Measurements from ENCODE around the gene DCP2.
"Not testable (repeated sequence)": the region's sequence is repeated elsewhere in the genome, so short reads cannot be mapped to it uniquely, and the experiment has no call there.

The DCP2 gene

GRCh38 chr5:112976432-112977309, at the start of gene DCP2:
TSS of gene DCP2 (plus strand) at chr5:112976798. CDS start at chr5:112976934, 136 bp downstream.
- peak within 1 kb of the TSS; percentile 96 for H3K4me3 ChIP-seq (ENCODE audit: low read depth, low read length)
- DNase-seq (ENCODE audit: low read depth) = peak; percentile 98

- no peak overlapping the region for H3K4me3 ChIP-seq (ENCODE audit: low read depth, low read length)
- no peak for DNase-seq (ENCODE audit: low read depth)
Measured at GRCh38 chr5:112929336-112930081, 47.1 kb upstream of the DCP2 start.

- DNase-seq (ENCODE audit: low read depth) = no peak
- H3K4me3 ChIP-seq (ENCODE audit: low read depth, low read length) = no peak overlapping the region
Measured at GRCh38 chr5:112930082-112930344, 46.6 kb upstream of the DCP2 start.

GRCh38 chr5:112931473-112931872, 45.1 kb upstream of the DCP2 start:
- no peak overlapping the region for H3K4me3 ChIP-seq (ENCODE audit: low read depth, low read length)

GRCh38 chr5:112933105-112933504, 43.5 kb upstream of the DCP2 start:
- no peak for DNase-seq (ENCODE audit: low read depth)
- H3K4me3 ChIP-seq (ENCODE audit: low read depth, low read length) = no peak overlapping the region

More at GRCh38 chr5:112931473-112931872, 45.1 kb upstream of the DCP2 start:
- DNase-seq (ENCODE audit: low read depth) = no peak

- no peak overlapping the region for H3K4me3 ChIP-seq (ENCODE audit: low read depth, low read length)
- no peak for DNase-seq (ENCODE audit: low read depth)
Measured at GRCh38 chr5:112933651-112934365, 42.8 kb upstream of the DCP2 start.

GRCh38 chr5:112934366-112934663, 42.3 kb upstream of the DCP2 start:
- no peak for DNase-seq (ENCODE audit: low read depth)

GRCh38 chr5:112935675-112936074, 40.9 kb upstream of the DCP2 start:
- no peak for DNase-seq (ENCODE audit: low read depth)
- H3K4me3 ChIP-seq (ENCODE audit: low read depth, low read length) = no peak overlapping the region

More at GRCh38 chr5:112934366-112934663, 42.3 kb upstream of the DCP2 start:
- no peak overlapping the region for H3K4me3 ChIP-seq (ENCODE audit: low read depth, low read length)

GRCh38 chr5:112938286-112938685, 38.3 kb upstream of the DCP2 start:
- DNase-seq (ENCODE audit: low read depth) = no peak
- no peak overlapping the region for H3K4me3 ChIP-seq (ENCODE audit: low read depth, low read length)

GRCh38 chr5:112940670-112941069, 35.9 kb upstream of the DCP2 start:
- DNase-seq (ENCODE audit: low read depth) = no peak
- no peak overlapping the region for H3K4me3 ChIP-seq (ENCODE audit: low read depth, low read length)

GRCh38 chr5:112948458-112948857, 28.1 kb upstream of the DCP2 start:
- no peak overlapping the region for H3K4me3 ChIP-seq (ENCODE audit: low read depth, low read length)
- DNase-seq (ENCODE audit: low read depth) = no peak

GRCh38 chr5:112951124-112951702, 25.4 kb upstream of the DCP2 start:
- H3K4me3 ChIP-seq (ENCODE audit: low read depth, low read length) = no peak overlapping the region
- no peak for DNase-seq (ENCODE audit: low read depth)

- H3K4me3 ChIP-seq (ENCODE audit: low read depth, low read length) = no peak overlapping the region
- no peak for DNase-seq (ENCODE audit: low read depth)
Measured at GRCh38 chr5:112956606-112957005, 20.0 kb upstream of the DCP2 start.

- no peak for DNase-seq (ENCODE audit: low read depth)
Measured at GRCh38 chr5:112957036-112957808, 19.4 kb upstream of the DCP2 start.

GRCh38 chr5:112958093-112959088, 18.2 kb upstream of the DCP2 start:
- no peak overlapping the region for H3K4me3 ChIP-seq (ENCODE audit: low read depth, low read length)
- DNase-seq (ENCODE audit: low read depth) = peak; percentile 96

More at GRCh38 chr5:112957036-112957808, 19.4 kb upstream of the DCP2 start:
- no peak overlapping the region for H3K4me3 ChIP-seq (ENCODE audit: low read depth, low read length)

- peak; percentile 45 for DNase-seq (ENCODE audit: low read depth)
- not testable (repeated sequence) for H3K4me3 ChIP-seq (ENCODE audit: low read depth, low read length)
Measured at GRCh38 chr5:112959872-112960271, 16.7 kb upstream of the DCP2 start.

- no peak for DNase-seq (ENCODE audit: low read depth)
- no peak overlapping the region for H3K4me3 ChIP-seq (ENCODE audit: low read depth, low read length)
Measured at GRCh38 chr5:112960315-112960714, 16.3 kb upstream of the DCP2 start.

- H3K4me3 ChIP-seq (ENCODE audit: low read depth, low read length) = no peak overlapping the region
- DNase-seq (ENCODE audit: low read depth) = no peak
Measured at GRCh38 chr5:112960863-112961504, 15.6 kb upstream of the DCP2 start.

Data from skeletal muscle cell (primary cell).